ENCODE data around the gene UBE4B.

Gene UBE4B

GRCh38 chr1:10085076-10085475 is 52.3 kb downstream of the UBE4B start:
- no peak overlapping the region for H3K4me3 ChIP-seq (ENCODE audit: control insufficient read depth in 1 of 7, extremely low read depth in 1 of 7, insufficient read depth in 4 of 7, low read depth in 2 of 7, low read length in 6 of 7)
- POLR2A ChIA-PET = interaction anchor here (1.2 kb wide), 1 partner anchor 10 kb away, joined by 3 read pairs; no protein-coding TSS in a partner anchor
- H3K27ac ChIP-seq (ENCODE audit: insufficient read depth in 1 of 2, low read depth in 1 of 2, low read length in 2 of 2, poor library complexity in 1 of 2, severe bottlenecking in 2 of 2) = no peak overlapping the region
- WGBS (ENCODE audit: insufficient coverage) = 88% methylated on average over 4 of the region's 5 CpGs
- H3K36me3 ChIP-seq (ENCODE audit: control insufficient read depth in 4 of 4, insufficient read depth in 4 of 4, low read length in 3 of 4) = peaks cover 5 to 12% (median 10%) of the 10 kb centered on the region in 4 experiments
- H3K27me3 ChIP-seq (replicated peaks in 2 of 5; ENCODE audit: control insufficient read depth in 4 of 5, insufficient read depth in 5 of 5, low read length in 4 of 5) = no peaks in the 10 kb centered on the region
- no peak for DNase-seq
- no peaks in the 10 kb centered on the region for H3K9me3 ChIP-seq (ENCODE audit: control extremely low read depth in 1 of 5, control insufficient read depth in 4 of 5, insufficient read depth in 2 of 5, low read depth in 1 of 5, low read length in 4 of 5)
- H3K4me1 ChIP-seq (ENCODE audit: control extremely low read depth in 1 of 4, control insufficient read depth in 4 of 4, insufficient read depth in 4 of 4, low read length in 3 of 4) = peaks cover 0 to 5% (median 0%) of the 10 kb centered on the region in 4 experiments
- CTCF ChIA-PET = no interaction called here

GRCh38 chr1:10087210-10087609 is 54.5 kb downstream of the UBE4B start:
- ChIA-PET POLR2A (no interaction called here), CTCF (no interaction called here)
- Histone ChIP-seq H3K27me3 (replicated peaks in 2 of 5; ENCODE audit: control insufficient read depth in 4 of 5, insufficient read depth in 5 of 5, low read length in 4 of 5) (no peaks in the 10 kb centered on the region), H3K36me3 (ENCODE audit: control insufficient read depth in 4 of 4, insufficient read depth in 4 of 4, low read length in 3 of 4) (peaks cover 4 to 7% (median 5%) of the 10 kb centered on the region in 4 experiments), H3K4me1 (ENCODE audit: control extremely low read depth in 1 of 4, control insufficient read depth in 4 of 4, insufficient read depth in 4 of 4, low read length in 3 of 4) (peaks cover 0 to 5% (median 0%) of the 10 kb centered on the region in 4 experiments), H3K9me3 (ENCODE audit: control extremely low read depth in 1 of 5, control insufficient read depth in 4 of 5, insufficient read depth in 2 of 5, low read depth in 1 of 5, low read length in 4 of 5) (no peaks in the 10 kb centered on the region), H3K27ac (ENCODE audit: insufficient read depth in 1 of 2, low read depth in 1 of 2, low read length in 2 of 2, poor library complexity in 1 of 2, severe bottlenecking in 2 of 2) (no peak overlapping the region), H3K4me3 (ENCODE audit: control insufficient read depth in 1 of 7, extremely low read depth in 1 of 7, insufficient read depth in 4 of 7, low read depth in 2 of 7, low read length in 6 of 7) (no peak overlapping the region)
- DNase-seq = no peak

GRCh38 chr1:10101929-10102328 is 69.2 kb downstream of the UBE4B start:
- Histone ChIP-seq H3K27me3 (replicated peaks in 2 of 5; ENCODE audit: control insufficient read depth in 4 of 5, insufficient read depth in 5 of 5, low read length in 4 of 5) (no peaks in the 10 kb centered on the region), H3K4me3 (ENCODE audit: control insufficient read depth in 1 of 7, extremely low read depth in 1 of 7, insufficient read depth in 4 of 7, low read depth in 2 of 7, low read length in 6 of 7) (no peak overlapping the region), H3K9me3 (ENCODE audit: control extremely low read depth in 1 of 5, control insufficient read depth in 4 of 5, insufficient read depth in 2 of 5, low read depth in 1 of 5, low read length in 4 of 5) (no peaks in the 10 kb centered on the region), H3K27ac (ENCODE audit: insufficient read depth in 1 of 2, low read depth in 1 of 2, low read length in 2 of 2, poor library complexity in 1 of 2, severe bottlenecking in 2 of 2) (no peak overlapping the region), H3K36me3 (ENCODE audit: control insufficient read depth in 4 of 4, insufficient read depth in 4 of 4, low read length in 3 of 4) (peaks cover 18 to 61% (median 29%) of the 10 kb centered on the region in 4 experiments), H3K4me1 (ENCODE audit: control extremely low read depth in 1 of 4, control insufficient read depth in 4 of 4, insufficient read depth in 4 of 4, low read length in 3 of 4) (no peaks in the 10 kb centered on the region)
- ChIA-PET CTCF (interaction anchor here (0.5 to 0.8 kb wide), 2 partner anchors 10 to 322 kb away, joined by 3 to 4 read pairs; no protein-coding TSS in a partner anchor), POLR2A (no interaction called here)
- DNase-seq = peak in 2 of 3 donors; percentile 4 to 9

- Histone ChIP-seq H3K4me3 (ENCODE audit: control insufficient read depth in 1 of 7, extremely low read depth in 1 of 7, insufficient read depth in 4 of 7, low read depth in 2 of 7, low read length in 6 of 7) (no peak overlapping the region), H3K27me3 (replicated peaks in 2 of 5; ENCODE audit: control insufficient read depth in 4 of 5, insufficient read depth in 5 of 5, low read length in 4 of 5) (no peaks in the 10 kb centered on the region), H3K36me3 (ENCODE audit: control insufficient read depth in 4 of 4, insufficient read depth in 4 of 4, low read length in 3 of 4) (peaks cover 21 to 66% (median 33%) of the 10 kb centered on the region in 4 experiments), H3K27ac (ENCODE audit: insufficient read depth in 1 of 2, low read depth in 1 of 2, low read length in 2 of 2, poor library complexity in 1 of 2, severe bottlenecking in 2 of 2) (no peak overlapping the region), H3K4me1 (ENCODE audit: control extremely low read depth in 1 of 4, control insufficient read depth in 4 of 4, insufficient read depth in 4 of 4, low read length in 3 of 4) (no peaks in the 10 kb centered on the region), H3K9me3 (ENCODE audit: control extremely low read depth in 1 of 5, control insufficient read depth in 4 of 5, insufficient read depth in 2 of 5, low read depth in 1 of 5, low read length in 4 of 5) (no peaks in the 10 kb centered on the region)
- no CpG with 5 or more reads among the region's 5 CpGs for WGBS (ENCODE audit: insufficient coverage)
- ChIA-PET CTCF (interaction anchor here (0.5 kb wide), 1 partner anchor 61 kb away, joined by 3 read pairs; no protein-coding TSS in a partner anchor), POLR2A (no interaction called here)
- no peak for DNase-seq
These were observed 70.4 kb downstream of the UBE4B start for GRCh38 chr1:10103193-10103592.

- H3K4me1 ChIP-seq (ENCODE audit: control extremely low read depth in 1 of 4, control insufficient read depth in 4 of 4, insufficient read depth in 4 of 4, low read length in 3 of 4) = no peaks in the 10 kb centered on the region
- H3K27me3 ChIP-seq (replicated peaks in 2 of 5; ENCODE audit: control insufficient read depth in 4 of 5, insufficient read depth in 5 of 5, low read length in 4 of 5) = no peaks in the 10 kb centered on the region
- no peak overlapping the region for H3K27ac ChIP-seq (ENCODE audit: insufficient read depth in 1 of 2, low read depth in 1 of 2, low read length in 2 of 2, poor library complexity in 1 of 2, severe bottlenecking in 2 of 2)
- H3K36me3 ChIP-seq (ENCODE audit: control insufficient read depth in 4 of 4, insufficient read depth in 4 of 4, low read length in 3 of 4) = peaks cover 18 to 76% (median 38%) of the 10 kb centered on the region in 4 experiments
- ChIA-PET CTCF (no interaction called here), POLR2A (no interaction called here)
- H3K9me3 ChIP-seq (ENCODE audit: control extremely low read depth in 1 of 5, control insufficient read depth in 4 of 5, insufficient read depth in 2 of 5, low read depth in 1 of 5, low read length in 4 of 5) = no peaks in the 10 kb centered on the region
- WGBS (ENCODE audit: insufficient coverage) = no CpG with 5 or more reads among the region's 1 CpG
- no peak overlapping the region for H3K4me3 ChIP-seq (ENCODE audit: control insufficient read depth in 1 of 7, extremely low read depth in 1 of 7, insufficient read depth in 4 of 7, low read depth in 2 of 7, low read length in 6 of 7)
- no peak for DNase-seq
These were observed 72.1 kb downstream of the UBE4B start for GRCh38 chr1:10104834-10105233.

GRCh38 chr1:10105484-10105883 is 72.7 kb downstream of the UBE4B start:
- DNase-seq = no peak
- H3K4me3 ChIP-seq (ENCODE audit: control insufficient read depth in 1 of 7, extremely low read depth in 1 of 7, insufficient read depth in 4 of 7, low read depth in 2 of 7, low read length in 6 of 7) = no peak overlapping the region
- POLR2A ChIA-PET = no interaction called here

GRCh38 chr1:10106241-10106640 is 73.5 kb downstream of the UBE4B start:
- Histone ChIP-seq H3K4me1 (ENCODE audit: control extremely low read depth in 1 of 4, control insufficient read depth in 4 of 4, insufficient read depth in 4 of 4, low read length in 3 of 4) (no peaks in the 10 kb centered on the region), H3K4me3 (ENCODE audit: control insufficient read depth in 1 of 7, extremely low read depth in 1 of 7, insufficient read depth in 4 of 7, low read depth in 2 of 7, low read length in 6 of 7) (no peak overlapping the region), H3K27me3 (replicated peaks in 2 of 5; ENCODE audit: control insufficient read depth in 4 of 5, insufficient read depth in 5 of 5, low read length in 4 of 5) (no peaks in the 10 kb centered on the region), H3K36me3 (ENCODE audit: control insufficient read depth in 4 of 4, insufficient read depth in 4 of 4, low read length in 3 of 4) (peaks cover 18 to 81% (median 41%) of the 10 kb centered on the region in 4 experiments), H3K27ac (ENCODE audit: insufficient read depth in 1 of 2, low read depth in 1 of 2, low read length in 2 of 2, poor library complexity in 1 of 2, severe bottlenecking in 2 of 2) (no peak overlapping the region), H3K9me3 (ENCODE audit: control extremely low read depth in 1 of 5, control insufficient read depth in 4 of 5, insufficient read depth in 2 of 5, low read depth in 1 of 5, low read length in 4 of 5) (no peaks in the 10 kb centered on the region)
- ChIA-PET CTCF (no interaction called here), POLR2A (no interaction called here)
- WGBS (ENCODE audit: insufficient coverage) = 96% methylated on average over 12 of the region's 17 CpGs
- DNase-seq = no peak

More at GRCh38 chr1:10105484-10105883, 72.7 kb downstream of the UBE4B start:
- H3K27ac ChIP-seq (ENCODE audit: insufficient read depth in 1 of 2, low read depth in 1 of 2, low read length in 2 of 2, poor library complexity in 1 of 2, severe bottlenecking in 2 of 2) = no peak overlapping the region
- no peaks in the 10 kb centered on the region for H3K27me3 ChIP-seq (replicated peaks in 2 of 5; ENCODE audit: control insufficient read depth in 4 of 5, insufficient read depth in 5 of 5, low read length in 4 of 5)
- WGBS (ENCODE audit: insufficient coverage) = 100% methylated on average over 2 of the region's 4 CpGs
- CTCF ChIA-PET = no interaction called here
- H3K4me1 ChIP-seq (ENCODE audit: control extremely low read depth in 1 of 4, control insufficient read depth in 4 of 4, insufficient read depth in 4 of 4, low read length in 3 of 4) = no peaks in the 10 kb centered on the region
- H3K36me3 ChIP-seq (ENCODE audit: control insufficient read depth in 4 of 4, insufficient read depth in 4 of 4, low read length in 3 of 4) = peaks cover 18 to 79% (median 38%) of the 10 kb centered on the region in 4 experiments
- H3K9me3 ChIP-seq (ENCODE audit: control extremely low read depth in 1 of 5, control insufficient read depth in 4 of 5, insufficient read depth in 2 of 5, low read depth in 1 of 5, low read length in 4 of 5) = no peaks in the 10 kb centered on the region
